K562 (cell line): ENCODE measurements around the gene SLC13A3. TPM values are rescaled to one million over a fixed set of nuclear protein-coding genes. Genes with fewer than 3 reads are reported as not detected.
A peak's percentile ranks its signal among the peaks of the same experiment; 100 is the strongest.

Experiments used
- ATAC-seq: fragments of 200-7000 bp; cut with Tn5 transposase; 3 replicates; pipeline ENCODE4 v1.9.1; 2020; ENCODE audit warnings: moderate library complexity
- BruUV-seq: library from RNA; stranded (reverse); fragments of 400-500 nt; replicated peaks from 2 replicates; lab custom pipeline; 2021; lab: Mats Ljungman, UMichigan
- CTCF ChIA-PET: fragments of 300-600 bp; formaldehyde crosslinking; extraction: SDS; loops from one replicate; lab custom pipeline; 2021; ENCODE audit warnings: low intra/inter-chr PET ratio; lab: Yijun Ruan, JAX
- POLR2A ChIA-PET: fragments of 300-600, 350-650 bp; sonication (Branson Sonifier 250); formaldehyde crosslinking; extraction: SDS; loops from one replicate; lab custom pipeline; 2021; ENCODE audit warnings: antibody characterized with exemption, inconsistent platforms; lab: Yijun Ruan, JAX
- DNase-seq, 4 experiments: peaks; one replicate each; pipeline versions ENCODE4 v3.0.0 to v3.0.0-alpha.2; 2011 to 2018; ENCODE audit warnings: low spot score in 3 of 4, mixed read lengths in 3 of 4; ENCODE audit errors: extremely low read depth in 1 of 4
- FAIRE-seq: peaks from 2 replicates; lab custom pipeline; 2011; peaks lifted over from hg19 to GRCh38; lab: Jason Lieb, UNC
- H2AFZ ChIP-seq: 2 replicates; pipeline ENCODE4 v1.6.0; 2011; ENCODE audit warnings: low read depth, low read length, control low read depth, inconsistent platforms
- H3K27ac ChIP-seq: fragments of 200-600 bp; 3 replicates; pipeline ENCODE4 v1.8.0; 2011; ENCODE audit warnings: low read depth, mild to moderate bottlenecking, control low read depth, inconsistent platforms, low read length, moderate library complexity, mixed read lengths; ENCODE audit errors: extremely low read depth
- H3K27me3 ChIP-seq, 2 experiments: fragments of 300-600 bp in 1 of 2; 2 replicates in 1 of 2; 3 replicates in 1 of 2; pipeline versions ENCODE4 v1.6.0 to v1.8.0; 2011; ENCODE audit warnings: inconsistent platforms in 2 of 2, low read length in 2 of 2, mild to moderate bottlenecking in 1 of 2, mixed read lengths in 1 of 2, moderate library complexity in 1 of 2; ENCODE audit not compliant: control insufficient read depth in 2 of 2, insufficient read depth in 2 of 2
- H3K36me3 ChIP-seq: fragments of 300-600 bp; 3 replicates; pipeline ENCODE4 v1.8.0; 2011; ENCODE audit warnings: mild to moderate bottlenecking, low read length, inconsistent platforms; ENCODE audit not compliant: control insufficient read depth, insufficient read depth
- H3K4me1 ChIP-seq, 2 experiments: fragments of 200-600 bp in 1 of 2; replicated peaks in 1 of 2; 2 replicates in 1 of 2; 3 replicates in 1 of 2; pipeline versions ENCODE4 v1.5.1 to v1.8.0; 2011; ENCODE audit warnings: inconsistent platforms in 2 of 2, low read length in 2 of 2, mild to moderate bottlenecking in 1 of 2, mixed read lengths in 1 of 2, moderate library complexity in 1 of 2; ENCODE audit not compliant: control insufficient read depth in 2 of 2, insufficient read depth in 2 of 2
- H3K4me2 ChIP-seq: 2 replicates; pipeline ENCODE4 v1.6.1; 2011; ENCODE audit warnings: low read length, control low read depth, inconsistent platforms, mixed read lengths; ENCODE audit not compliant: insufficient read depth
- H3K4me3 ChIP-seq: fragments of 200-600 bp; sonication (generic), shearing (Covaris generic); 2 replicates; pipeline ENCODE4 v1.5.1; 2016; ENCODE audit warnings: control low read depth, inconsistent platforms
- H3K79me2 ChIP-seq: fragments of 200-600 bp; 3 replicates; pipeline ENCODE4 v1.8.0; 2011; ENCODE audit warnings: low read length, inconsistent platforms; ENCODE audit not compliant: control insufficient read depth, insufficient read depth
- H3K9ac ChIP-seq, 2 experiments: 2 replicates each; pipeline versions ENCODE4 v1.6.0 to v1.6.1; 2011; ENCODE audit warnings: low read depth in 2 of 2, low read length in 2 of 2, control low read depth in 1 of 2, inconsistent platforms in 1 of 2, mild to moderate bottlenecking in 1 of 2, mixed read lengths in 1 of 2; ENCODE audit not compliant: insufficient read depth in 1 of 2
- H3K9me1 ChIP-seq: one replicate; pipeline ENCODE4 v1.6.0; 2011; ENCODE audit warnings: inconsistent platforms, mild to moderate bottlenecking, low read length, moderate library complexity; ENCODE audit not compliant: control insufficient read depth, insufficient read depth
- H3K9me3 ChIP-seq: replicated peaks from 2 replicates; pipeline ENCODE4 v1.5.1; 2011; ENCODE audit warnings: low read depth, low read length, inconsistent platforms; ENCODE audit not compliant: control insufficient read depth, insufficient read depth
- H4K20me1 ChIP-seq: replicated peaks from 2 replicates; pipeline ENCODE4 v1.6.1; 2011; ENCODE audit warnings: low read length, inconsistent platforms, mixed read lengths; ENCODE audit not compliant: control insufficient read depth, insufficient read depth
- BCOR ChIP-seq: fragments of 450-650 bp; IDR thresholded peaks from 2 replicates; pipeline ENCODE4 v1.6.1; 2016
- NR2F6 ChIP-seq: fragments of 450-650 bp; formaldehyde crosslinking; IDR thresholded peaks from 2 replicates; pipeline ENCODE4 v1.4.0; 2020; ENCODE audit warnings: mild to moderate bottlenecking
- RBM25 ChIP-seq: fragments of 200-400 bp; formaldehyde crosslinking; IDR thresholded peaks from 2 replicates; pipeline ENCODE4 v1.6.1; 2018; ENCODE audit warnings: low read length, low read depth, moderate library complexity; ENCODE audit not compliant: severe bottlenecking
- ZFP36 ChIP-seq: fragments of 150-350 bp; IDR thresholded peaks from 2 replicates; pipeline ENCODE4 v1.6.1; 2018; ENCODE audit warnings: low read length, low read depth; ENCODE audit not compliant: partially characterized antibody
- ZNF764 ChIP-seq: fragments of 250-450 bp; sonication (Bioruptor Pico); IDR thresholded peaks from 2 replicates; pipeline ENCODE4 v1.4.0; 2020; ENCODE audit warnings: low read depth, mild to moderate bottlenecking, moderate library complexity
- WGBS: fragments of 100-300 bp; shearing (Covaris generic); methylation state at CpG from one replicate; pipeline ENCODE4 v1.1.6; 2016; ENCODE audit warnings: low coverage, mixed read lengths; ENCODE audit not compliant: insufficient coverage; ENCODE audit errors: missing lambda C conversion rate; 5-methylcytosine and 5-hydroxymethylcytosine counted together
- in situ Hi-C: fragments of 300-500 bp; cut with MboI; formaldehyde crosslinking; loops from 4 replicates; pipeline ENCODE4 v1.15.0; 2018; ENCODE audit warnings: inconsistent platforms, mixed read lengths
- intact Hi-C: fragments of 100-400 bp; cut with micrococcal nuclease; formaldehyde crosslinking; loops from 2 replicates; pipeline ENCODE4 v1.14.2; 2022
- polyA plus RNA-seq, 8 experiments: library from polyadenylated mRNA; depleted of rRNA in 4 of 8; stranded (reverse) in 5 of 8; unstranded in 3 of 8; fragments of >200 nt; fragmentation: Nextera tagmentation in 2 of 8; fragmentation: Illumina TruSeq in 1 of 8; extraction: Ambion mirVana in 2 of 8; extraction: Trizol in 1 of 8; gene quantifications; 2 replicates each; pipeline versions ENCODE4 v1.2.1 to v1.2.3, GENCODE V29; 2011 to 2014; ENCODE audit warnings: inconsistent platforms in 1 of 8, missing spikeins in 1 of 8
- total RNA-seq, 7 experiments: library from RNA; depleted of rRNA in 6 of 7; stranded (reverse); fragments of >200 nt in 6 of 7; fragmentation: Illumina TruSeq in 2 of 7; extraction: Trizol in 2 of 7; gene quantifications; 2 replicates each; pipeline versions ENCODE4 v1.2.1 to v1.2.3, GENCODE V29; 2011 to 2021; ENCODE audit warnings: low replicate concordance in 1 of 7
- TF ChIP-seq, protein P1 (sequence below): fragments of 450-650 bp; conservative IDR thresholded peaks from 2 replicates; pipeline ENCODE4 v1.6.1; 2016; ENCODE audit warnings: missing genetic modification characterization, low read depth, mild to moderate bottlenecking, missing compliant biosample characterization, moderate library complexity
- TF ChIP-seq, protein P2 (sequence below): fragments of 250-450 bp; sonication (Bioruptor Pico); IDR thresholded peaks from 2 replicates; pipeline ENCODE4 v1.4.0; 2020; ENCODE audit warnings: borderline replicate concordance
- TF ChIP-seq, protein P3 (sequence below): sonication (generic); formaldehyde crosslinking; IDR thresholded peaks from 2 replicates; pipeline ENCODE4 v1.8.0; 2023; ENCODE audit warnings: mild to moderate bottlenecking, missing genetic modification reagents

The SLC13A3 gene
- total and polyA plus RNA-seq, 9 of the 15 experiments (the other 6 are each of a cell fraction or from before 2014, with no cell fraction given), result 5.5 to 16.4 (median 8.5) TPM

DNA sequence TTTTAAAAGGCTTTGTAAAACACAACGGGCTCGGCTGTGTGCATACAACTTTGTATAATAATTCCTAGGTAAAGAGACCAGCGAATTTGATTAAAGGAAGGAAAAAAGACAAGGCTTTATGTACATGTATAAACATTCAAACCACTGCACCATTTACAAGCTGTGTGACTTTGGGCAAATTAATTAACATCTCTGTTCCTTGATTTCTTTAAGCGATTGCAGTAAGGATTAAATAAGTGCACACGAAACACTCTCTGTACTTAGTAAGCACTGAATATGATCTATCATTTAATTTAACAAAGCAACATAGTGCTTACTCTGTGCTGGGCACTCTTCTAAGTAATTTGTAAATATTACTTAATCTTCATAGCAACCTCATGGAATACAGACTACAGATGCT, 81.3 kb downstream of the SLC13A3 start:
- no peaks in the 10 kb centered on the region for H3K36me3 ChIP-seq
- H3K4me2 ChIP-seq, result no peak overlapping the region
- no peak for ATAC-seq
- H3K9ac ChIP-seq, result no peak overlapping the region
- no peak for FAIRE-seq
- no peaks in the 10 kb centered on the region; the same call in 1 of the 2 replicates for H4K20me1 ChIP-seq
- TF ChIP-seq, protein P1, sequence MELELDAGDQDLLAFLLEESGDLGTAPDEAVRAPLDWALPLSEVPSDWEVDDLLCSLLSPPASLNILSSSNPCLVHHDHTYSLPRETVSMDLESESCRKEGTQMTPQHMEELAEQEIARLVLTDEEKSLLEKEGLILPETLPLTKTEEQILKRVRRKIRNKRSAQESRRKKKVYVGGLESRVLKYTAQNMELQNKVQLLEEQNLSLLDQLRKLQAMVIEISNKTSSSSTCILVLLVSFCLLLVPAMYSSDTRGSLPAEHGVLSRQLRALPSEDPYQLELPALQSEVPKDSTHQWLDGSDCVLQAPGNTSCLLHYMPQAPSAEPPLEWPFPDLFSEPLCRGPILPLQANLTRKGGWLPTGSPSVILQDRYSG (tag), result no peak
- TF ChIP-seq ZNF764 (CRISPR knock-in tag), result no peak
- TF ChIP-seq BCOR, result peak; percentile 58; the same call in 1 of the 2 replicates
- peak; percentile 95 for TF ChIP-seq RBM25
- TF ChIP-seq, protein P2, sequence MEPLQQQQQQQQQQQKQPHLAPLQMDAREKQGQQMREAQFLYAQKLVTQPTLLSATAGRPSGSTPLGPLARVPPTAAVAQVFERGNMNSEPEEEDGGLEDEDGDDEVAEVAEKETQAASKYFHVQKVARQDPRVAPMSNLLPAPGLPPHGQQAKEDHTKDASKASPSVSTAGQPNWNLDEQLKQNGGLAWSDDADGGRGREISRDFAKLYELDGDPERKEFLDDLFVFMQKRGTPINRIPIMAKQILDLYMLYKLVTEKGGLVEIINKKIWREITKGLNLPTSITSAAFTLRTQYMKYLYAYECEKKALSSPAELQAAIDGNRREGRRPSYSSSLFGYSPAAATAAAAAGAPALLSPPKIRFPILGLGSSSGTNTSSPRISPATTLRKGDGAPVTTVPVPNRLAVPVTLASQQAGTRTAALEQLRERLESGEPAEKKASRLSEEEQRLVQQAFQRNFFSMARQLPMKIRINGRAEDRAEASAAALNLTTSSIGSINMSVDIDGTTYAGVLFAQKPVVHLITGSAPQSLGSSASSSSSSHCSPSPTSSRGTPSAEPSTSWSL (CRISPR knock-in tag), result no peak
- TF ChIP-seq NR2F6 (CRISPR knock-in tag), result no peak
- TF ChIP-seq ZFP36, result peak; percentile 66
- TF ChIP-seq, protein P3, sequence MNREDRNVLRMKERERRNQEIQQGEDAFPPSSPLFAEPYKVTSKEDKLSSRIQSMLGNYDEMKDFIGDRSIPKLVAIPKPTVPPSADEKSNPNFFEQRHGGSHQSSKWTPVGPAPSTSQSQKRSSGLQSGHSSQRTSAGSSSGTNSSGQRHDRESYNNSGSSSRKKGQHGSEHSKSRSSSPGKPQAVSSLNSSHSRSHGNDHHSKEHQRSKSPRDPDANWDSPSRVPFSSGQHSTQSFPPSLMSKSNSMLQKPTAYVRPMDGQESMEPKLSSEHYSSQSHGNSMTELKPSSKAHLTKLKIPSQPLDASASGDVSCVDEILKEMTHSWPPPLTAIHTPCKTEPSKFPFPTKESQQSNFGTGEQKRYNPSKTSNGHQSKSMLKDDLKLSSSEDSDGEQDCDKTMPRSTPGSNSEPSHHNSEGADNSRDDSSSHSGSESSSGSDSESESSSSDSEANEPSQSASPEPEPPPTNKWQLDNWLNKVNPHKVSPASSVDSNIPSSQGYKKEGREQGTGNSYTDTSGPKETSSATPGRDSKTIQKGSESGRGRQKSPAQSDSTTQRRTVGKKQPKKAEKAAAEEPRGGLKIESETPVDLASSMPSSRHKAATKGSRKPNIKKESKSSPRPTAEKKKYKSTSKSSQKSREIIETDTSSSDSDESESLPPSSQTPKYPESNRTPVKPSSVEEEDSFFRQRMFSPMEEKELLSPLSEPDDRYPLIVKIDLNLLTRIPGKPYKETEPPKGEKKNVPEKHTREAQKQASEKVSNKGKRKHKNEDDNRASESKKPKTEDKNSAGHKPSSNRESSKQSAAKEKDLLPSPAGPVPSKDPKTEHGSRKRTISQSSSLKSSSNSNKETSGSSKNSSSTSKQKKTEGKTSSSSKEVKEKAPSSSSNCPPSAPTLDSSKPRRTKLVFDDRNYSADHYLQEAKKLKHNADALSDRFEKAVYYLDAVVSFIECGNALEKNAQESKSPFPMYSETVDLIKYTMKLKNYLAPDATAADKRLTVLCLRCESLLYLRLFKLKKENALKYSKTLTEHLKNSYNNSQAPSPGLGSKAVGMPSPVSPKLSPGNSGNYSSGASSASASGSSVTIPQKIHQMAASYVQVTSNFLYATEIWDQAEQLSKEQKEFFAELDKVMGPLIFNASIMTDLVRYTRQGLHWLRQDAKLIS, result no peak
- no TSS peak for BruUV-seq
- no peaks in the 10 kb centered on the region for H3K9me1 ChIP-seq
- CTCF ChIA-PET, result no interaction called here
- peaks cover 2% of the 10 kb centered on the region; the same call in 1 of the 2 replicates for H3K9me3 ChIP-seq
- H3K27ac ChIP-seq, result no peak overlapping the region
- no peak overlapping the region for H2AFZ ChIP-seq
- intact Hi-C loops, result loop anchor here (10.0 kb wide), 1 partner anchor 75 kb away; no protein-coding TSS in a partner anchor
- H3K79me2 ChIP-seq, result no peaks in the 10 kb centered on the region
- H3K27me3 ChIP-seq, result no peaks in the 10 kb centered on the region
- DNase-seq, result no peak
- in situ Hi-C loops, result no loop called here
- whole genome bisulfite sequencing, result 8% methylated on average over 5 of the region's 5 CpGs
- no peak overlapping the region for H3K4me3 ChIP-seq
- POLR2A ChIA-PET, result no interaction called here
- peaks cover 7 to 12% of the 10 kb centered on the region in 2 experiments; a peak in 3 of 5 replicates for H3K4me1 ChIP-seq
